ENCODE results near the gene CACNG7.

CACNG7 gene

DNA sequence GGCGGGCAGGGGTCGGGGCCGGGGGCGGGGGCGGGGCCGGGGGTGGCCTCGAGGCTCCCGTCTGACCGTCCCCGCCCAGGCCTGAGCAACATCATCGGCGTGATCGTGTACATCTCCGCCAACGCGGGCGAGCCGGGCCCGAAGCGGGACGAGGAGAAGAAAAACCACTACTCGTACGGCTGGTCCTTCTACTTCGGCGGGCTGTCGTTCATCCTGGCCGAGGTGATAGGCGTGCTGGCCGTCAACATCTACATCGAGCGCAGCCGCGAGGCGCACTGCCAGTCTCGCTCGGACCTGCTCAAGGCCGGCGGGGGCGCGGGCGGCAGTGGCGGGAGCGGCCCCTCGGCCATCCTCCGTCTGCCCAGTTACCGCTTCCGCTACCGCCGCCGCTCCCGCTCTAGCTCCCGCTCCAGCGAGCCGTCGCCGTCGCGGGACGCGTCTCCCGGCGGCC lies 72.9 kb downstream of the CACNG7 start:
- Histone ChIP-seq H3K4me3 (replicated peaks; ENCODE audit: insufficient read depth, low read length) (no peak overlapping the region), H3K27me3 (ENCODE audit: insufficient read depth, poor library complexity, severe bottlenecking) (peaks cover 48% of the 10 kb centered on the region), H3K27ac (replicated peaks) (no peak overlapping the region)
- DNase-seq (ENCODE audit: low read depth in 1 of 2, low spot score in 1 of 2) = no peak
- TF ChIP-seq SPI1 (IDR thresholded peaks at IDR 0.05; ENCODE audit: borderline replicate concordance, low read depth) (no peak), POLR2AphosphoS5 (IDR thresholded peaks at IDR 0.05; ENCODE audit: low read depth) (no peak), GABPA (IDR thresholded peaks at IDR 0.05; ENCODE audit: low read depth) (no peak)
- TF ChIP-seq, protein P1, sequence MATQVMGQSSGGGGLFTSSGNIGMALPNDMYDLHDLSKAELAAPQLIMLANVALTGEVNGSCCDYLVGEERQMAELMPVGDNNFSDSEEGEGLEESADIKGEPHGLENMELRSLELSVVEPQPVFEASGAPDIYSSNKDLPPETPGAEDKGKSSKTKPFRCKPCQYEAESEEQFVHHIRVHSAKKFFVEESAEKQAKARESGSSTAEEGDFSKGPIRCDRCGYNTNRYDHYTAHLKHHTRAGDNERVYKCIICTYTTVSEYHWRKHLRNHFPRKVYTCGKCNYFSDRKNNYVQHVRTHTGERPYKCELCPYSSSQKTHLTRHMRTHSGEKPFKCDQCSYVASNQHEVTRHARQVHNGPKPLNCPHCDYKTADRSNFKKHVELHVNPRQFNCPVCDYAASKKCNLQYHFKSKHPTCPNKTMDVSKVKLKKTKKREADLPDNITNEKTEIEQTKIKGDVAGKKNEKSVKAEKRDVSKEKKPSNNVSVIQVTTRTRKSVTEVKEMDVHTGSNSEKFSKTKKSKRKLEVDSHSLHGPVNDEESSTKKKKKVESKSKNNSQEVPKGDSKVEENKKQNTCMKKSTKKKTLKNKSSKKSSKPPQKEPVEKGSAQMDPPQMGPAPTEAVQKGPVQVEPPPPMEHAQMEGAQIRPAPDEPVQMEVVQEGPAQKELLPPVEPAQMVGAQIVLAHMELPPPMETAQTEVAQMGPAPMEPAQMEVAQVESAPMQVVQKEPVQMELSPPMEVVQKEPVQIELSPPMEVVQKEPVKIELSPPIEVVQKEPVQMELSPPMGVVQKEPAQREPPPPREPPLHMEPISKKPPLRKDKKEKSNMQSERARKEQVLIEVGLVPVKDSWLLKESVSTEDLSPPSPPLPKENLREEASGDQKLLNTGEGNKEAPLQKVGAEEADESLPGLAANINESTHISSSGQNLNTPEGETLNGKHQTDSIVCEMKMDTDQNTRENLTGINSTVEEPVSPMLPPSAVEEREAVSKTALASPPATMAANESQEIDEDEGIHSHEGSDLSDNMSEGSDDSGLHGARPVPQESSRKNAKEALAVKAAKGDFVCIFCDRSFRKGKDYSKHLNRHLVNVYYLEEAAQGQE (IDR thresholded peaks at IDR 0.05; ENCODE audit: insufficient replicate concordance, low read depth) = no peak
- TF ChIP-seq, protein P2, sequence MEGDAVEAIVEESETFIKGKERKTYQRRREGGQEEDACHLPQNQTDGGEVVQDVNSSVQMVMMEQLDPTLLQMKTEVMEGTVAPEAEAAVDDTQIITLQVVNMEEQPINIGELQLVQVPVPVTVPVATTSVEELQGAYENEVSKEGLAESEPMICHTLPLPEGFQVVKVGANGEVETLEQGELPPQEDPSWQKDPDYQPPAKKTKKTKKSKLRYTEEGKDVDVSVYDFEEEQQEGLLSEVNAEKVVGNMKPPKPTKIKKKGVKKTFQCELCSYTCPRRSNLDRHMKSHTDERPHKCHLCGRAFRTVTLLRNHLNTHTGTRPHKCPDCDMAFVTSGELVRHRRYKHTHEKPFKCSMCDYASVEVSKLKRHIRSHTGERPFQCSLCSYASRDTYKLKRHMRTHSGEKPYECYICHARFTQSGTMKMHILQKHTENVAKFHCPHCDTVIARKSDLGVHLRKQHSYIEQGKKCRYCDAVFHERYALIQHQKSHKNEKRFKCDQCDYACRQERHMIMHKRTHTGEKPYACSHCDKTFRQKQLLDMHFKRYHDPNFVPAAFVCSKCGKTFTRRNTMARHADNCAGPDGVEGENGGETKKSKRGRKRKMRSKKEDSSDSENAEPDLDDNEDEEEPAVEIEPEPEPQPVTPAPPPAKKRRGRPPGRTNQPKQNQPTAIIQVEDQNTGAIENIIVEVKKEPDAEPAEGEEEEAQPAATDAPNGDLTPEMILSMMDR (IDR thresholded peaks at IDR 0.05; ENCODE audit: insufficient read depth, low read length) = no peak

DNA sequence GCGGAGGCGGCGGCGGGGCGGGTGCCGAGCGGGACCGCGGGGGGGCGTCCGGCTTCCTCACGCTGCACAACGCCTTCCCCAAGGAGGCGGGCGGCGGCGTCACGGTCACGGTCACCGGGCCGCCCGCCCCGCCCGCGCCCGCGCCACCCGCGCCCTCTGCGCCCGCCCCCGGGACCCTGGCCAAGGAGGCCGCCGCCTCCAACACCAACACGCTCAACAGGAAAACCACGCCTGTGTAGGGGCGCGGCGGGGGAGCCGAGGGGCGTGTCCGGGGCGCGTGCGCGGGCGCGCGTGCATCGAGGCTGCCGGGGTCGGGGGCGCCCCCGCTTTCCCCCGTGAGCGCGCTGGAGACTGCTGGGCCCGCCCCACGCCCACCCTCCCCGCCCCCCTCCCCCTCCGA lies 73.5 kb downstream of the CACNG7 start:
- no peak overlapping the region for H3K4me3 ChIP-seq (replicated peaks; ENCODE audit: insufficient read depth, low read length)
- no peak for DNase-seq (ENCODE audit: low read depth in 1 of 2, low spot score in 1 of 2)
- TF ChIP-seq POLR2AphosphoS5 (IDR thresholded peaks at IDR 0.05; ENCODE audit: low read depth) (no peak), GABPA (IDR thresholded peaks at IDR 0.05; ENCODE audit: low read depth) (no peak)
- H3K27me3 ChIP-seq (ENCODE audit: insufficient read depth, poor library complexity, severe bottlenecking) = peaks cover 48% of the 10 kb centered on the region
- no peak overlapping the region for H3K27ac ChIP-seq (replicated peaks)

DNA sequence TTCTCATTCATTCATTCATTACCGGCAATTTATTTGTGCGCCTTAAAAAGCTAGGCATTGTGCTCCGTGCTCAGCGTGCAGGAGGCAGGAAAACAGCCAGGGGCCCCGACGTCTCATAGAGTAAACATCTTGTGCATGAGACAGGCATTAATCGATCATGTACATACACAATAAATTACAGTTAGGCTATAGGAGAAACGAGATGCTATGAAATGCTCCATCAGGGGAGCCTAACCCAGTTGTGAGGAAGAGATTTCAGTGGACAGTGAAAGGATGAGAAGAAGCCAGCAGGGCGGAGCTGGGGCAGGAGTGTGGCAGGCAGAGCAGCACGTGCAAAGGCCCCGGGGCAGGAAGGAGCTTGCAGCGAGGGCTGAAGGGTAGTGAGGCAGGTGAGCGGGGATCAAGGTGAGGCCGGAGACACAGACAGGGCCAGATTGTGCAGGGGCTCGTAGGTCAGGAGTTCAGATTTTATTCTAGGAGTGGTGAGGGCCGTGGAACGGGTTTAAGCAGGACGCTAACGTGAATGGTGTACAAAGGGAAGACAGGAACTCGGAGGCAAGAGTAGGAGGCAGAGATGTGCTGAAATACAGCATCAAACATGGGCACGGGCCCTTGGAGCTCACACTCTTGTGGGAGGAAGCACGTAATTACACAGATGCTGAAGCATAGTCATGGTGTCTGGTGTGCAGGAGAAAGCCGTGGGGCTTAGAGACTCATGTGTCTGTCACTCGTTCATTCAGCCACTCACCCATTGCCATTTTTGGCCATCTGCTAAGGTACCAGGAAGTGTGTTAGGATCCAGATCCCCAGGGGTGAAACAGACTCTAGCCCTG lies 74.6 kb downstream of the CACNG7 start:
- DNase-seq (ENCODE audit: low read depth in 1 of 2, low spot score in 1 of 2) = no peak
- H3K27ac ChIP-seq (replicated peaks) = no peak overlapping the region
- no peak overlapping the region for H3K4me3 ChIP-seq (replicated peaks; ENCODE audit: insufficient read depth, low read length)
- peaks cover 39% of the 10 kb centered on the region for H3K27me3 ChIP-seq (ENCODE audit: insufficient read depth, poor library complexity, severe bottlenecking)
- TF ChIP-seq SPI1 (IDR thresholded peaks at IDR 0.05; ENCODE audit: borderline replicate concordance, low read depth) (no peak), POLR2AphosphoS5 (IDR thresholded peaks at IDR 0.05; ENCODE audit: low read depth) (no peak)
- TF ChIP-seq, protein P2 (IDR thresholded peaks at IDR 0.05; ENCODE audit: insufficient read depth, low read length) = no peak

DNA sequence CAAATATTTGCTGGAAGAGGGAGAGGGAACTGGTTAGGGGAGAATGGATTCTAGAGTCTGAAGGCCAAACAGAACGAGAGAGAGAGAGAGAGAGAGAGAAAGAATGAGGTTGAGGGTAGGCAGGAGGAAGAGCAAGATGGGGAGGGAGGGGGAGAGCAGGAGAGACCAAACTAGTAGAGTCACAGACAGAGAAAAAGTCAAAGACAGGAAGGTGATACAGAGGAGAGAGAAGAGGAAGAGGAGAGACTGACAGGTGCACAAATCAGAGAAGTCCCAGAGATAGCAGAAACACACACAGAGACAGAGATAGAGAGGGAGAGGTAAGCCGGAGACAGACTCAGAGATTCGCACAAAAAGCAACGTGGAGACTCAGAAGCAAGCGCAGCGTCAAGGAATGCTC lies 76.8 kb downstream of the CACNG7 start:
- Histone ChIP-seq H3K27ac (replicated peaks) (no peak overlapping the region), H3K27me3 (ENCODE audit: insufficient read depth, poor library complexity, severe bottlenecking) (peaks cover 20% of the 10 kb centered on the region), H3K4me3 (replicated peaks; ENCODE audit: insufficient read depth, low read length) (no peak overlapping the region)
- TF ChIP-seq GABPA (IDR thresholded peaks at IDR 0.05; ENCODE audit: low read depth) = no peak
- TF ChIP-seq, protein P1 (IDR thresholded peaks at IDR 0.05; ENCODE audit: insufficient replicate concordance, low read depth) = no peak
- TF ChIP-seq SPI1 (IDR thresholded peaks at IDR 0.05; ENCODE audit: borderline replicate concordance, low read depth) = no peak
- no peak for TF ChIP-seq POLR2AphosphoS5 (IDR thresholded peaks at IDR 0.05; ENCODE audit: low read depth)
- TF ChIP-seq, protein P2 (IDR thresholded peaks at IDR 0.05; ENCODE audit: insufficient read depth, low read length) = no peak
- DNase-seq (ENCODE audit: low read depth in 1 of 2, low spot score in 1 of 2) = no peak
